Measurements from ENCODE around the gene NMS. TPM values are rescaled to one million over a fixed set of nuclear protein-coding genes. Genes with fewer than 3 reads are reported as not detected.

The NMS gene
- total and polyA plus RNA-seq, 2 of the 13 experiments (the other 11 are each of a cell fraction or from before 2014, with no cell fraction given) = not detected

DNA sequence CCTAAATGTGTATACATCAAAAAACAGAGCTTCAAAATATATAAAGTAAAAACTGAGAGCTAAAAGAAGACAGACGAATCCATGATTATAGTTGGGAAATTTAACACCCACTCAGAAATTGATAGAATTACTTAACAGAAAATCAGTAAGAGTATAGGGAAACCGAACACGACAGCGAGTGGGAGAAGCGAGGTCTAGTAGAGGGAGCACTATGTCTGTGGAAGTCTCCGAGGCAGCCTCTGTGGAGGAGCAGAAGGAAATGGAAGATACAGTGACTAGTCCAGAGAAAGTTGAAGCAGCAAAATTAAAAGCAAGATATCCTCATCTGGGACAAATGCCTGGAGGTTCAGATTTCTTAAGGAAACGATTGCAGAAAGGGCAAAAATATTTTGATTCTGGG, 38.8 kb downstream of the NMS start (continued):
- TF ChIP-seq AHDC1 (CRISPR knock-in tag; IDR thresholded peaks at IDR 0.05; ENCODE audit: borderline replicate concordance) (no peak), ADNP (CRISPR knock-in tag; IDR thresholded peaks at IDR 0.05) (no peak), DPF2 (CRISPR knock-in tag; IDR thresholded peaks at IDR 0.05; ENCODE audit: borderline replicate concordance, low read depth) (no peak), FOXA1 (IDR thresholded peaks at IDR 0.05) (no peak), FOXA1 (CRISPR knock-in tag; IDR thresholded peaks at IDR 0.05) (no peak), ZNF350 (CRISPR knock-in tag; IDR thresholded peaks at IDR 0.05; ENCODE audit: borderline replicate concordance, low read depth) (no peak), ZFP1 (CRISPR knock-in tag; IDR thresholded peaks at IDR 0.05) (no peak), TCF7 (IDR thresholded peaks at IDR 0.05; ENCODE audit: low read depth) (no peak), PRMT3 (CRISPR knock-in tag; IDR thresholded peaks at IDR 0.05; ENCODE audit: borderline replicate concordance, low read depth) (no peak), ZNF564 (CRISPR knock-in tag; IDR thresholded peaks at IDR 0.05) (no peak), ZNF20 (CRISPR knock-in tag; IDR thresholded peaks at IDR 0.05) (no peak), ZGPAT (CRISPR knock-in tag; IDR thresholded peaks at IDR 0.05) (no peak), KAT2B (IDR thresholded peaks at IDR 0.05; ENCODE audit: borderline replicate concordance, low read depth, low read length) (no peak), CHD4 (IDR thresholded peaks at IDR 0.05; ENCODE audit: borderline replicate concordance, low read length) (no peak)
